GM11168 (cell line): ENCODE results near the gene CLCNKB.
"Not testable (repeated sequence)": the region's sequence is repeated elsewhere in the genome, so short reads cannot be mapped to it uniquely, and the experiment has no call there.

Experiments
- in situ Hi-C: fragments of 300-500 bp; cut with MboI; formaldehyde crosslinking; loops from one replicate; pipeline ENCODE4 v1.12.0; 2022; ENCODE audit warnings: low sequenced_read_pairs; ENCODE audit not compliant: unreplicated experiment

The CLCNKB gene

GRCh38 chr1:16014509-16015482, 28.8 kb upstream of the CLCNKB start:
- in situ Hi-C loops, result loop anchor here (10.0 kb wide), 1 partner anchor 50 kb away; no protein-coding TSS in a partner anchor

- in situ Hi-C loops, result loop anchor here (10.0 kb wide), 1 partner anchor 49 kb away; no protein-coding TSS in a partner anchor
These were observed 28.1 kb upstream of the CLCNKB start for GRCh38 chr1:16015491-16015890.

GRCh38 chr1:16015960-16016901, 27.4 kb upstream of the CLCNKB start:
- in situ Hi-C loops, result loop anchor here (10.0 kb wide), 1 partner anchor 49 kb away; no protein-coding TSS in a partner anchor

GRCh38 chr1:16017076-16017460, 26.5 kb upstream of the CLCNKB start:
- in situ Hi-C loops, result loop anchor here (10.0 kb wide), 1 partner anchor 48 kb away; no protein-coding TSS in a partner anchor

GRCh38 chr1:16017461-16018303, 25.9 kb upstream of the CLCNKB start, which contains the start of gene HSPB7:
Gene HSPB7, minus strand, starts transcription at chr1:16018043. Its CDS starts 80 bp downstream, at chr1:16017963.
- in situ Hi-C loops, result loop anchor here (10.0 kb wide), 1 partner anchor 47 kb away; no protein-coding TSS in a partner anchor

GRCh38 chr1:16018308-16018707, 25.3 kb upstream of the CLCNKB start:
- in situ Hi-C loops, result loop anchor here (10.0 kb wide), 1 partner anchor 46 kb away; no protein-coding TSS in a partner anchor

- in situ Hi-C loops, result loop anchor here (10.0 kb wide), 1 partner anchor 46 kb away; no protein-coding TSS in a partner anchor
These were observed 24.6 kb upstream of the CLCNKB start for GRCh38 chr1:16018749-16019643.

GRCh38 chr1:16019644-16020277, 23.8 kb upstream of the CLCNKB start:
- in situ Hi-C loops, result loop anchor here (10.0 kb wide), 1 partner anchor 45 kb away; no protein-coding TSS in a partner anchor

GRCh38 chr1:16020325-16020724, 23.3 kb upstream of the CLCNKB start:
- in situ Hi-C loops, result no loop called here

GRCh38 chr1:16020878-16021277, 22.7 kb upstream of the CLCNKB start:
- in situ Hi-C loops, result not testable (repeated sequence)

GRCh38 chr1:16021681-16022080, 21.9 kb upstream of the CLCNKB start, which contains the start of gene CLCNKA:
Gene CLCNKA, plus strand, starts transcription at chr1:16022036. Its CDS starts 584 bp downstream, at chr1:16022620.
- in situ Hi-C loops, result no loop called here

GRCh38 chr1:16022393-16022792, 21.2 kb upstream of the CLCNKB start:
- in situ Hi-C loops, result no loop called here

GRCh38 chr1:16023050-16023653, 20.4 kb upstream of the CLCNKB start:
- in situ Hi-C loops, result no loop called here

- in situ Hi-C loops, result not testable (repeated sequence)
These were observed 17.3 kb upstream of the CLCNKB start for GRCh38 chr1:16026302-16026701.

- in situ Hi-C loops, result no loop called here
These were observed 16.7 kb upstream of the CLCNKB start for GRCh38 chr1:16026723-16027484.

- in situ Hi-C loops, result no loop called here
These were observed 15.2 kb upstream of the CLCNKB start for GRCh38 chr1:16028237-16029002.
